ENCODE data around the gene CKS2.

DNA sequence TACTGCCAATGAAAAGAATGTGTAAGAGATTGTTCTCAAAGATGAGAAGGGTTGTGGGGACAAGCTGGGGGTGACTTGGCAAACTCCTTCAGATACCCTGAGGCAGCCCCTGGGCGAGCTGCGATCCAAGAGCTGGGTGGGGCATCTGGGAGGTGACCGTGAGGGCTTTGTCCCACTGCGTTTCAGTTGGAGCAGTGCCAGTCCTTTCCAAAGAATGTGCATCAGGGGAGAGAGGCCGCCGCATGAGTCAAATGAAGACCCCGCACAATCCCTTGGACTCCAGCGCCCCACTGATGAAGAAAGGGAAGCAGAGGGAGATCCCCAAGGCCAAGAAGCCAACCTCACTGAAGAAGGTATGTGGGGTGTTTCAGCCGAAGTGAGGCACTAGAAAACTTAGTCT, 35.7 kb downstream of the CKS2 start:
- TF ChIP-seq ARNTL (CRISPR knock-in tag; IDR thresholded peaks at IDR 0.05; ENCODE audit: borderline replicate concordance, low read depth) (no peak), ZFP3 (CRISPR knock-in tag; IDR thresholded peaks at IDR 0.05) (no peak)
- TF ChIP-seq, protein P1, sequence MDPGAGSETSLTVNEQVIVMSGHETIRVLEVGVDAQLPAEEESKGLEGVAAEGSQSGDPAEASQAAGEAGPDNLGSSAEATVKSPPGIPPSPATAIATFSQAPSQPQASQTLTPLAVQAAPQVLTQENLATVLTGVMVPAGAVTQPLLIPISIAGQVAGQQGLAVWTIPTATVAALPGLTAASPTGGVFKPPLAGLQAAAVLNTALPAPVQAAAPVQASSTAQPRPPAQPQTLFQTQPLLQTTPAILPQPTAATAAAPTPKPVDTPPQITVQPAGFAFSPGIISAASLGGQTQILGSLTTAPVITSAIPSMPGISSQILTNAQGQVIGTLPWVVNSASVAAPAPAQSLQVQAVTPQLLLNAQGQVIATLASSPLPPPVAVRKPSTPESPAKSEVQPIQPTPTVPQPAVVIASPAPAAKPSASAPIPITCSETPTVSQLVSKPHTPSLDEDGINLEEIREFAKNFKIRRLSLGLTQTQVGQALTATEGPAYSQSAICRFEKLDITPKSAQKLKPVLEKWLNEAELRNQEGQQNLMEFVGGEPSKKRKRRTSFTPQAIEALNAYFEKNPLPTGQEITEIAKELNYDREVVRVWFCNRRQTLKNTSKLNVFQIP (CRISPR knock-in tag; IDR thresholded peaks at IDR 0.05; ENCODE audit: borderline replicate concordance, low read depth): no peak
- TF ChIP-seq, protein P2, sequence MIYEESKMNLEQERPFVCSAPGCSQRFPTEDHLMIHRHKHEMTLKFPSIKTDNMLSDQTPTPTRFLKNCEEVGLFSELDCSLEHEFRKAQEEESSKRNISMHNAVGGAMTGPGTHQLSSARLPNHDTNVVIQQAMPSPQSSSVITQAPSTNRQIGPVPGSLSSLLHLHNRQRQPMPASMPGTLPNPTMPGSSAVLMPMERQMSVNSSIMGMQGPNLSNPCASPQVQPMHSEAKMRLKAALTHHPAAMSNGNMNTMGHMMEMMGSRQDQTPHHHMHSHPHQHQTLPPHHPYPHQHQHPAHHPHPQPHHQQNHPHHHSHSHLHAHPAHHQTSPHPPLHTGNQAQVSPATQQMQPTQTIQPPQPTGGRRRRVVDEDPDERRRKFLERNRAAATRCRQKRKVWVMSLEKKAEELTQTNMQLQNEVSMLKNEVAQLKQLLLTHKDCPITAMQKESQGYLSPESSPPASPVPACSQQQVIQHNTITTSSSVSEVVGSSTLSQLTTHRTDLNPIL (CRISPR knock-in tag; IDR thresholded peaks at IDR 0.05; ENCODE audit: low read depth): no peak

All from SK-N-SH treated with all-trans-retinoic acid at 6 μM for 48 hours (cell line).